Epidermal melanocyte (primary cell): ENCODE measurements around the gene YIPF1.
"Not testable (repeated sequence)": the region's sequence is repeated elsewhere in the genome, so short reads cannot be mapped to it uniquely, and the experiment has no call there.

Source experiments
- DNase-seq: peaks from one replicate; pipeline ENCODE4 v3.0.0; 2011; ENCODE audit warnings: low spot score; ENCODE audit not compliant: insufficient read length

Gene YIPF1

DNA sequence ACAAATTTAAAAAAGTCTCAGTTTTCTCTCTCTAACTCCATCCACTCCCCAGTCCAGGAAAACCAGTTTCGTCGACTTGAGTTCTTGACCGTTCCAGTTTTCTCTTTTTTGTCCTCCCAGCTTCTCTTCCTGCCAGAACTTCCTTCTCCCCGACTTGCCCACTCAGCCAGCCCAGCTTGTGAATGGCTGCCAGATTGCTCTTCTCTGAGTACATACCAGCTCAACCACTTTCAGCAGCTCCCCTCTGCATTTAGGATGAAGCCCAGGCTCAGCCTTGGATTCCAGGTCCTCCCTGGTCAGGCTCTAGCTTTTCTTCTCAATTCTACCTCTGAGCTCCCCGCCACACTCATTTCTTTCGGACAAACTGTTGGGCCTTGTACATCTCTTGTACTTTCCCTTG, 5.8 kb upstream of the YIPF1 start:
- DNase-seq = no peak

DNA sequence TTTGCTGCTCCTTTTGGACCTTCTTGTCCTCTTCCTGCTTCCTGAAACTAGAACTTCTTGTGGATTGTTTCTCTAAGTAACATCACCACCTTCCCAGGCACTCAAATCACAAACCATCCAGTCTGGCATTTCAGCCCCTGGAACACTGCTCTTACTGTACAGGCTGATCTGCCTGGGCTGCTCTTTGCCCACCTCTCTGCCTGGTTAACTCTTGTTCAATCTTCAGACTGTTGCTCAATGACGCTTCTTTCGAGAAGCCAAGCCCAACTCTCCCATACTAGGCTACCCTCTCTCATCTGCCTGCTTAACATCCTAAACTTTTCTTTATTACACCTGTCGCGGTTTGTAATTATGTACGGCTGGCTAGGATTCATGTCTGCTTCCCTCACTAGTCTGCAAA, 5.0 kb upstream of the YIPF1 start:
- DNase-seq = no peak

DNA sequence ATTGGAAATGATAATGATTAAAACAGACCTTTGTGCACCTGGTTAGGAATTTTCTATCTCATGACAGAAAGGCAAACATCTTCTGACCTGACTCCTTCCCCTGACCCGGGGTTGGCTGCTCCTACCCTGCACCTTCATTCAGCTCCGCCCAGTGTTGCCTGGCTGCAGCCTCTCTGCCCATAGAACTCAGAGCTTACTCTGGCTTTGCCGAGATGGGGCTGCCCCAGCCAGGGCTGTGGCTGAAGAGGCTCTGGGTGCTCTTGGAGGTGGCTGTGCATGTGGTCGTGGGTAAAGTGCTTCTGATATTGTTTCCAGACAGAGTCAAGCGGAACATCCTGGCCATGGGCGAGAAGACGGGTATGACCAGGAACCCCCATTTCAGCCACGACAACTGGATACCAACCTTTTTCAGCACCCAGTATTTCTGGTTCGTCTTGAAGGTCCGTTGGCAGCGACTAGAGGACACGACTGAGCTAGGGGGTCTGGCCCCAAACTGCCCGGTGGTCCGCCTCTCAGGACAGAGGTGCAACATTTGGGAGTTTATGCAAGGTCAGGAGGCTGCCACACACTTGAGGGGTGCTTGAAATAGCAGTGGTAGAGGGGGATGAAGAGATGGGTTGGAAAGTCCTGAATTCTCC, 4.5 kb upstream of the YIPF1 start, which contains the start of gene DIO1:
Gene DIO1, plus strand, starts transcription at position 189 of the 638 bp plus-strand sequence. Its CDS starts 24 bp downstream, at position 213.
- DNase-seq = no peak

DNA sequence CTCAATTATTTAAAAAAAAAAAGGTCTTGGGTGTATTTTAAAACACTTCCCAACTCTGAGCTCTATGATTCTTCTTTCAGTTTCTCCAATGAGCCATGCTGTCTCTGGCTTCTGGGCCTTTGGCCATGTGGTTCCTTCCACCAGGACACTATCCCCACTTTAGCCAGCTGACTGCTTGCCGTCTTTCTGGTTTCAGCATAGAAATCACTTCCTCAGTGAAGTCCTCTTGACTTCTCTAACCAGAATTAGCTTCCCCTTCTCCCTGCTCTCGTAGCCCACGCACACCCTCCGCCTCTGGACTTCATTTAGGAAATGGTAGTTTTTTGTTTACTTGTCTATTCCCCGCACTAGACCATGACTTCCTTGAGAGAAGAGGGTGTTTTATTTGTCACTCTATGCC, 3.3 kb upstream of the YIPF1 start:
- DNase-seq = no peak

DNA sequence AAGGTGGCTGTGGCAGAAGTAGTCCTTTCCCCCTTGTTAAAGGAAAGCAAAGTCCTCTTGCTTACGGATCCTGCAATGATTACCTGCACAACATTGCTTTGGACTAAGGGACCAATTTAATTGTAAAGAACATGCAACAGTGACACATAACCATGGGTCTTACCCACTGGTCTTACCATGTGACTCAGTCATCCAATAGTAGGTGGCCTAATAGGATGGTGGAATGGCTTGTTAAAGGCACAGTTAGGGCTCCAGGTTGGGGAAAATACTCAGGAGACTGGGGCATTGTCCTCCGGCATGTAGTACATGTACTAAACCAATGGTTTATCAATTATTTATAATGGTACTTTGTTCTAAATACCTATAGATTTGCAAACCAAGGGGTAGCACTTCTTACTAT, 2.1 kb upstream of the YIPF1 start:
- DNase-seq = no peak

DNA sequence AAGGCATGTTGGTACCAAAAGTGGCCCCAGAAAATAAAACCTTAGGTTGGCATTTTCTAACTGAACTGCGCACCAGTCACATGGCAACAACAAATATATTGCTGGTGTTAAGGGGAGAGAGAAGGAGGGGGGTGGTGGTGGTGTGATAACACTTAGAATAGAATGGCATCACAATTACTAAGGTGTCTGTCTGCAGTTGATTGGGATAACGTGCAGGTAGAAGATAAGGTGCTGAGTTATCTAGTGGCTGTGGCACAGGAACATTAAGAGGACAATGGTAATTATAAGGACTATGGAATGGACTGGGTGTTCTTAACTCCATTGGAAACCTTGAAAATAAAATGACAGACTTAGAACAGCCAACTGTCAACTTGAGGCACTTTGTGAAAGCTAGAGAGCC, 1.4 kb upstream of the YIPF1 start:
- DNase-seq = no peak

DNA sequence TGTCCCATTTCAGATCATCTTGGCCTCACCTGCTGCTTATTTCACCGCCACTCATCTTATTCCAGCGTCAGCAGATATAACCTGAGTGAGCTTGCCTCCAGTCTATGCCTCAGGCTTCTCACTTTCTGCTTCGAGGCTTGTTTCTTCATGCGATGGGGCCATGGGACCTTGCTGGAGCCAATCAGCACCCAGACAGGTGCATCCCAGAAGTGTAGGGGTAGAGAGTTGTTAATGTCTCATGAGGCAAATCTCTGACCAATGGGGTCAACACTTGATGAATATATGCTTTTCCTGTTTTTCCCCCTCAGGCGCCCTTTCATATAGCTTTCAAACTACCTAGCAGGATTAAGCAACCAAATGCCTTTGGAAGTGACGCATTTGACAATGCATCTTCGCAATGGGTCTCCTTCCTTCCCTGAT, 935 bp upstream of the YIPF1 start:
- DNase-seq = no peak

DNA sequence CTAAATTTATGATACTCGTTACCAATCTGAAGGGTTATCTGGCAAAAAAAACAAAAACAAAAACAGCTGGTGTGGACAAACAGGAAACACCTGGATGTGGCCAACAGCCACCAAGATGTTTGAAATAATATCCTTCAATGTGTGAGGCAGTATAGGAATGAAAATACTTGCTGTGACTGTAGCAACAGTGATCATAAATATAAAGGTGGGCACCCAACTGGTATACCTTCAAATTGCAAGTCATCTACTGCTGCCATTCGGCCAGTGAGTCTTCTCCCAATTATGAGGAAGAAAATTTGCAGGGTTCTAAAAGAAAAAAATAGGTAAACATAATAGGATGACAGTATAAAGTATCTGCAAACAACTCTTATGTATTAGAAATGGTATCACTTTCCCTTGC, 916 bp downstream of the YIPF1 start:
- no peak for DNase-seq

DNA sequence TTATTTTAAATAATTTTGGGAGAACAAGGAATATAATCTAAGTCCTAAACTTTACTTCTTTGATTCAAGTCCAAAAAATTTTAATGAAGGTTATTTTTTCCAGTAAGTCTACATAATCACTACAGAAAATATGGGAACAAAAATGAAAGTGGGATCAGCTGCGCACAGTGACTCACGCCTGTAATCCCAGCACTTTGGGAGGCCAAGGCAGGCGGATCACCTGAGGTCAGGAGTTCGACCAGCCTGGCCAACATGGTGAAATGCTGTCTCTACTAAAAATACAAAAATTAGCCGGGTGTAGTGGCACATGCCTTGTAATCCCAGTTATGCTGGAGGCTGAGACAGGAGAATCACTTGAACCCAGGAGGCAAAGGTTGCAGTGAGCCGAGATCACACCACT, 6.0 kb downstream of the YIPF1 start:
- DNase-seq = not testable (repeated sequence)

DNA sequence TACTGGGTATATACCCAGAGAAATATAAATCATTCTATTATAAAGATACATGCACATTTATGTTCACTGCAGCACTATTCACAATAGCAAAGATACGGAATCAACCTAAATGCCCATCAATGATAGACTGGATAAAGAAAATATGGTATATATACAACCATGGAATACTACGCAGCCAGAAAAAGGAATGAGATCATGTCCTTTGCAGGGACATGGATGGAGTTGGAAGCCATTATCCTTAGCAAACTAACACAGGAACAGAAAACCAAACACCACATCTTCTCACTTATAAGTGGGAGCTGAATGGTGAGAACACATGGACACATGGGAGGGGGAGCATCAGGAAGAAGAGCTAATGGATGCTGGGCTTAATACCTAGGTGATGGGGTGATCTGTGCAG, 7.7 kb downstream of the YIPF1 start:
- not testable (repeated sequence) for DNase-seq

DNA sequence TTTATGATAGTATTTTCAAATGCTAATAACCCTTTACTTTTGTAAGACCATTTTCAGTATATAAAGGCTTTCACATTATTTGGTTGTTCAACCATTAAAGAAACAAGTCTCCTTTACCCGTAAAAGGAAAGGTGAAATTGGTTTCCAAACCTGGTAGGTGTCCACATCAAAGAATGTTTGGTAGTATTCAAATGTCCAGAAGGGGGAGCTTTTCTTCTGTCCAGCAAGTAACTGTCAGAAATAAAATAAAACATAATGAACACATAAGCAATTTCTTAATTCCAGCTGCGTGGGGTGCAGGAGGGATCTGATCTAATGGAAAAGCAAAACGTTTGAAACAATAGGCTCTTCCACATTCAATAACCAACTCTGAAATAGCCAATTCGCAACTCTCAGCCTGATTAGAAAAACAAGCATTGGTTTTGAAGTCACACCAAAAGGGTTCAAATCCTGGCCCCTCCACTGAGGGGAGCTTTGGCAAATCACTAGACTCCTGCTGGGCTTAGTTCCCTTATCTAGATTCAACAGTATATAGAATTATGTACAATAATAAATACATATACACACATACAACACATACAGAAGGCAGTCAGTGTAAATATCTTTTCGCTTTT, 11.0 kb downstream of the YIPF1 start:
- no peak for DNase-seq

DNA sequence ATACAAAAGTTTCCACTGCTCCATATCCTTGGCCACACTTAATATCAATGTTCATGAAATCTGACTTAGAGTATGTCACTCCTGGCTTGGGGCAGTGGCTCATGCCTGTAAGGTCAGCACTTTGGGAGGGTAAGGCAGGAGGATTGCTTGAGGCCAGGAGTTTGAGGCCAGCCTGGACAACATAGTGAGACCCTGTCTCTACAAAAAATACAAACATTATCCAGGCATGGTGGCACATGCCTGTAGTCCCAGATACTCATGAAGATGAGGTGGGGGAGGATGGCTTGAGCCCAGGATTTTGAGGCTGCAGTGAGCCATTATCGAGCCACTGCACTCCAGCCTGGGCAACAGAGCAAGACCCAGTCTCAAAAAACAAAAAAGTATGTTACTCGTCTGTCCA, 14.4 kb downstream of the YIPF1 start:
- not testable (repeated sequence) for DNase-seq

DNA sequence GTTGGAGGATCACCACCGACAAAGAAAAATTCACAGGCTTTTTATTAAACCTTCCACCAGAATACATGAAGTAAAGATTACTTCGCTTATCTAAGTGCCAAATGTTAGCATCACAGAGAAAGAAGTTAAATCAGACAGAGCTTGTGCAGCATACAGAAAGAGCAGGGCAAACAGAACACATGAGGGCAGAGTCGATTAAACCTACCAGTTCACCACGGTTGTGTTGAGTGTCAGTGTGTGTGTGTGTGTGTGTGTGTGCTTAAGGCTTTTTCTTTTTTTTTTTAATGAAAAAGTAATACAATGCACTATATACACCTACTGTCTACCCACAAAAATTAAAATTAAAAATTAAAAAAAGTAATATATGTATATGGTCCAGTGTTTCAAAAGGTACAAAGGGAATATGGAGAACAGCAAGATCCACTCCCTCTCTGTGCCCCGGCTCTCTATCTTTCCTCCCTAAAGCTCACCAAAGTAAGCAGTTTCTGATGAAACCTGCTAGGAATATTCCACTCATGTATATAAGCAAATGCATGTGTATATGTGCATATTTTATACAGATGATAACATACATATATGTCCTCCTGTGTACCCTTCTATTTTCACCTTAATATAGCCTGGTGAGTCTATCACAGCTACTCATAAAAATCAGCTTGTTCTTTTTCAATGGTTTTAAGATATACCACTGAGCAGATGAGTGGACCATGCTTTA, 17.7 kb downstream of the YIPF1 start:
- no peak for DNase-seq

DNA sequence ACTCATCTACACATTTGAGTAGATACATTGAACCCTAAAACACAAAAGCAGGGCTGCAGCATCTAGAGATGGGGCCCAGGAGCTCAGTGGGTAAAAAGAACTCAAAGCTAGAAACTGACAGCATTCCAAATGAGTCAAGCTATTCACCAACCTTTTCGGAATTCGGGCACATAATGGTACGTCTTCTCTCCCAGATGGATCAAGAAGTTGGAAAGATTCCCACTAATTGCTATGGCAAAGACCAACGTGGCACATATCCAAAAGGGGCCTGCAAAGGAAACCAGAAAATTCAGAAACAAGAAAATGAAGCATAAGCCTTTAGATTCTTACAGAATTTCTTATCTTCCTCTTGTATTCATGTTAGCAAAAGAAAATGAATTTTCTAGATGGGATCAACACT, 18.4 kb downstream of the YIPF1 start:
- DNase-seq = no peak

DNA sequence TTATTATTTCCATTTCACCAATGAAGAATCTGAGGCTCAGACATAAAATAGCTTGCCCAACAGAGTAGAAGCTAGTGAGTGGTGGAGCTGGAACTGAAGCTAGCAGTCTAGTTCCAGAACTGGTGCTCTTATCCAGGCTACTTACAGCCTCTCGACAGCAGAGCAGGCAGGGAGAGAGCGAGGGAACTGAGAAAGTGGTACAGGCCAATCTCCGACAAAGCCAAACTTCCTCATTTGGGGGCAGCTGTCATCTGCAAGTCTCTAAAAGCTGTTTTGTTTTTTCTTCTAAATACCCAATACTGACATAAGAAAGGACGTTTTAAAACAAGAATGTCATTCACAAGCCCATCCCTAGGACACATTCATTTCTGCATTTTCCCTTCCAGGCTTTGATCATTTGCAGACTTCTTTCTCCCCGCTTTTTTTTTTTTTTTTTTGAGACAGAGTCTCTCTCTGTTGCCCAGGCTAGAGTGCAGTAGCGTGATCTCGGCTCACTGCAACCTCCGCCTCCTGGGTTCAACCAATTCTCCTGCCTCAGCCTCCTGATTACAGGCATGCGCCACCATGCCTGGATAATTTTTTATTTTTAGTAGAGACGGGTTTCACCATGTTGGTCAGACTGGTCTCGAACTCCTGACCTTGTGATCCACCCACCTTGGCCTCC, 20.0 kb downstream of the YIPF1 start:
- DNase-seq = no peak

DNA sequence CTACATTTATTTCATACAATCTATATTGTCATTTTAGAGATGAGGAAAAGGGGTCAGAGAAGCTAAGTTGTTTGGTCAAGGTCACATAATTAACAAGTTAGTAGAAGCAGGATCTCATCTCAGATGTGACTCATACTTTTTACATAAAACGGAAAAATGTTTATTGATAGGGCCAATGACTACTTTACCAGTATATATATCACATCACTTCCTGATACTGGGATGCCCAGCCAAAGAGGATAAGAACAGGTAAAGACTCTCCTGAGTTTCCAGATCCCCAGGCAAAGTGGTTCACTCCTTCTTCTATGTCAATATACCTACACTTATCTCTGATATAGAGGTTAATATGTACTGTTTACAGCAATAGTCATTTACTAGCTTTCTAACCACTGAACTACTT, 21.0 kb downstream of the YIPF1 start:
- DNase-seq = no peak

DNA sequence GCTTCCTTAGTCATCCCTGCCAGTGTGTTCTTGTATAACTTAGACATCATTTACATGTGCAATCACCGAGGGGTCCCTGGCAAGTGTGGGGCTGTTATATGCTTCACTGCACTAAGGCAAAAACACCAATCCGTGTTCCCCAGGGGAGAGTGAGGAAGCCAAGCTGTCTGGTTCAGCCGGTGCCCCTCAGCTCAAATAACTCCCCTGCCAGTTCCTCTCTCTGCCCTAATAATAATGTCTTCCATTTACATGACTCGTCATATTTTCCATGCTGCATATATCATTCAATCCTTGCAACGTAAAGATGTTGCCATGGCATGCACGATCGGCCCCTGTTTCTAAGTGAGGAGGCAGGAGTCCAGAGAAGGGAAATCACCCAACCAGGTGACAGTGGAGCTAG, 27.1 kb downstream of the YIPF1 start:
- no peak for DNase-seq

DNA sequence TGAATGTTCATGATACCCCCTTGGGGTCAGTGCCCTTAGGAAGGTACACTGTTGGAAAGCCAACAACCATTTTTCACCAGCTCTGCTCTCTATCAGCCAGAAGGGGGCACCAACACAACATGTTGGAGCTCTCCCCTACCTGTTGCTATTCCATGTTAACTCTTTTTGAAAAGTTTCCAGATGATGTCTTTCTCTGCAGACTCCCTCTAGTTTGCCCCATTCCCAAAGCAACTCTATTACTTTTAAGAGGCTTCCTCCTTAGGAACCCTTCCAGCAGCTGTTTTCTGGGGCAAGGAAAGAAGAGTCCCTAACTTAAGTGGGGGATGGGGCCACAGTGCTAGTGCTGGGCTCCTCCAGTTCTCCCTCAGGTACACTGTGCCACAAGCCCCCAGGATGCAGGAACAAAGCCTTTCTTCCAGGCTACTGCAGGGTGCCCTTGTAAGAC, 28.6 kb downstream of the YIPF1 start:
- no peak for DNase-seq

DNA sequence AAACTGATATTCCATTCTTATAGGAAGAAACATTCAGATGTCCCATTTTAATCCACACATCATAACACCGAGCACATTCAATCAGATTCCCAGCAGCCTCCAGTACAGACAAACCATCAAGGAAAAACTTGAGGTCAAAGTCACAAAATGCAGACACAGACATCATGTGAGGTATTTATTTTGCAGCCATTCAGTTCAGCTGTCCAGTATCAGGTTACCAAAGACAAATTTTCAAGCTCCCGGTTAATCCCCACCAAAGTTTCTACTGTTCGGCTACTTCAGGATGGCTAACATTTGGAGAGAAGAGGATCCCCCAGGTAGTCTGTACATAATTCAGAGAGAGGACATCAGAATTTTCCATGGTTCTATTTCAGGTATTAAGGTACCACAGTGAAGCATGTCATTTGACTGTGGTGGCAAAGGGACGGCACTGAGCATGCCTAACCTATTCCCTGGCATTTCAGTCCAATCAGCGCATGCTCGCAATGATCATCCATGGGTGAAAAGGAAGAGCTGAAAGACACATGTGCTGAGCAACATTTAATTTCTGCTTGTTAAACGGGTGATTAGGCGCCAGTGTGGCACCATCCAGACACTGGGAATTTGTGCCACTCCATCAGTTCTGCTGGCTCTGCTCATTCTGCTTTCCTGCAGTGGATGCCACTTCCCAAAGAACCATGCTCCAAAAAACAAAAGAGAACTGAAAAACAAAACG, 37.9 kb downstream of the YIPF1 start:
- DNase-seq = no peak

DNA sequence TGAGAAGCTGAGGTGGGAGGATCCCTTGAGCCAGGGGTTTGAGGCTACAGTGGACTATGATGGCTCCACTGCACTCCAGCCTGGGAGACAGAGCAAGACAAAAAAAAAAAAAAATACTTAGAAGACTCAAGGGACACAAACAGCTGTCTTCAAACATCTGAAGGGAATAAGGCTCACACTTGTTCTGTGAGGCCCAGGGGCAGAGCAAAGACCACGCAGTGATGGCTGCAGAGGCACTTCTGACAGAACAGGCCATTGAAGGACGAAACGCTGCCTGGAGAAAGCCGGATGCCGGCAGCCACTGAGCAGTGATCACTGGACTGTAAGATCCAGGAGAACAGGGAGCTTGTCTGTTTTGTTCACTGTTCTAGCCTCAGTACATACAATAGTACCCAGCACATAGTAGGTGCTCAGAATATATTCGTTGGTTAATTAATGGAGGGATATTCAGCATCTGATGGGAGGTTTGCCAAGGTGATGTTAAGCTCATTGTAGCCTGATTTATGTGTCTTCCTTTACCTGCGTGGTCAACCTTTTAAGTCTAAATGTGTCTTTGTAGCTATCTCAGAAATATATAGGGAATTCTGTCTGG, 39.4 kb downstream of the YIPF1 start:
- no peak for DNase-seq

DNA sequence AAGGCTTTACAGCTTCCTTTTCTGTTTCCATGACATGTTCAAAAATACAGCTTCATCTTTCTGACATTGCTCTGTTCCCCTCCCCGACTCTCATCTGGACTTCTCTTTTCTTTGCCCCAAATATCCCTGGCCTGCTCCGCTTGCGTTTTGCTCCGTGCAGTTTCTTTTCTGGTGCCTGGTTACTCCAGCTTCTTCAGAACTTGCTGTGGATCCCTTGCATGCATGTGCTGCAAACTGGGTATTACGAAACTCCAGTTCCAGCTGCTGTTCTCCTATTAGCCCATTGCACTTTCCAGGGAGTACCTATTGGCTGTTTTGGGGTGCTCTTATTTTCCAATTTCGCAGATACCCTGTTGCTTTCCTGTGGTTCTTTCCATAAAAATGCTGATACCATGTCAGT, 41.6 kb downstream of the YIPF1 start:
- no peak for DNase-seq
